Measurements from ENCODE around the gene C5. TPM values are rescaled to one million over a fixed set of nuclear protein-coding genes. Genes with fewer than 3 reads are reported as not detected.

C5 gene
- total RNA-seq (2014; rRNA removed; shearing (Covaris generic)), result 0.12 and 0.31 TPM in 2 replicates
- 0.09 TPM in 1 of 2 replicates, not detected in the other for polyA plus RNA-seq (2016; fragmentation: Nextera tagmentation; extraction: Ambion mirVana)
- long read RNA-seq, result 0 reads

GRCh38 chr9:121050128-121050988, at the start of gene C5:
TSS of gene C5 (minus strand) at chr9:121050275. CDS start at chr9:121050246, 29 bp downstream.
- Histone ChIP-seq H3K4me2 (no peak within 1 kb of the TSS), H3K79me2 (replicated peaks; ENCODE audit: insufficient read depth) (no peaks in the 10 kb centered on the region), H4K20me1 (replicated peaks; ENCODE audit: insufficient read depth) (no peaks in the 10 kb centered on the region), H2AFZ (no peak within 1 kb of the TSS), H3K27me3 (ENCODE audit: insufficient read depth) (no peaks in the 10 kb centered on the region), H3K9me2 (ENCODE audit: insufficient read depth) (no peaks in the 10 kb centered on the region), H3K36me3 (ENCODE audit: insufficient read depth) (no peaks in the 10 kb centered on the region), H3K27ac (ENCODE audit: low read depth) (no peak within 1 kb of the TSS), H3K4me1 (ENCODE audit: insufficient read depth) (no peaks in the 10 kb centered on the region; the same call in 1 of the 2 replicates), H3K4me3 (no peak within 1 kb of the TSS), H3F3A (replicated peaks; ENCODE audit: low read depth) (no peaks in the 10 kb centered on the region)
- Mint-ChIP-seq H3K27ac (no peak within 1 kb of the TSS), H3K4me1 (peaks cover 12% of the 10 kb centered on the region; the same call in 2 of the 3 replicates), H3K27me3 (ENCODE audit: insufficient read depth, low read depth, poor library complexity) (peaks cover 3% of the 10 kb centered on the region), H3K4me3 (no peak within 1 kb of the TSS), H3K36me3 (ENCODE audit: low read depth) (no peaks in the 10 kb centered on the region), H3K9me3 (no peaks in the 10 kb centered on the region)
- no peak for ATAC-seq
- no peak for DNase-seq (ENCODE audit: low spot score)
- no peak for TF ChIP-seq POLR2AphosphoS5 (IDR thresholded peaks at IDR 0.05; ENCODE audit: low read depth)
- TF ChIP-seq EZH2 (IDR thresholded peaks at IDR 0.05; ENCODE audit: low read depth, unreplicated experiment), result no peak
- no peak for TF ChIP-seq CREB1 (CRISPR knock-in tag; IDR thresholded peaks at IDR 0.05; ENCODE audit: low read depth)
- TF ChIP-seq JUNB (IDR thresholded peaks at IDR 0.05; ENCODE audit: unreplicated experiment), result no peak
- TF ChIP-seq ZNF462 (CRISPR knock-in tag; IDR thresholded peaks at IDR 0.05), result no peak
- TF ChIP-seq CTCF (conservative IDR thresholded peaks at IDR 0.05; ENCODE audit: low read depth in 2 of 2), result no peak
- no peak for TF ChIP-seq NANOG (IDR thresholded peaks at IDR 0.05; ENCODE audit: borderline replicate concordance)
- TF ChIP-seq ZNF331 (CRISPR knock-in tag; IDR thresholded peaks at IDR 0.05; ENCODE audit: low read depth), result no peak
- no peak for TF ChIP-seq REST (IDR thresholded peaks at IDR 0.05; ENCODE audit: unreplicated experiment)
- TF ChIP-seq ZNF114 (CRISPR knock-in tag; IDR thresholded peaks at IDR 0.05), result no peak
- TF ChIP-seq ETS1 (IDR thresholded peaks at IDR 0.05), result no peak
- TF ChIP-seq STAT1 (IDR thresholded peaks at IDR 0.05; ENCODE audit: unreplicated experiment), result no peak
- no peak for TF ChIP-seq EZH2phosphoT487 (IDR thresholded peaks at IDR 0.05; ENCODE audit: unreplicated experiment)

Measured in GM23338 (cell line).